GM19372 (cell line): ENCODE results near the gene PSMD7.
"Not testable (repeated sequence)": the region's sequence is repeated elsewhere in the genome, so short reads cannot be mapped to it uniquely, and the experiment has no call there.

Experiments
- ATAC-seq: cut with Tn5 transposase; IDR thresholded peaks from one replicate; pipeline ENCODE4 v1.9.1; 2021; ENCODE audit warnings: mild to moderate bottlenecking, low read depth, moderate library complexity; ENCODE audit not compliant: unreplicated experiment

PSMD7 gene

GRCh38 chr16:74339226-74339625, 42.6 kb downstream of the PSMD7 start:
- ATAC-seq, result not testable (repeated sequence)

- not testable (repeated sequence) for ATAC-seq
These were observed 56.4 kb downstream of the PSMD7 start for GRCh38 chr16:74353038-74353437.
